GM12878 (cell line): ENCODE data around the gene TMEM223. TPM values are rescaled to one million over a fixed set of nuclear protein-coding genes. Genes with fewer than 3 reads are reported as not detected.

Source experiments
- BRCA1 ChIP-seq: IDR thresholded peaks from 2 replicates; pipeline ENCODE4 v1.6.1; 2011; ENCODE audit warnings: low read depth, low read length, improper control_type of control experiment
- CHD1 ChIP-seq: IDR thresholded peaks from 2 replicates; pipeline ENCODE4 v1.6.1; 2012; ENCODE audit warnings: low read depth, low read length, improper control_type of control experiment
- E4F1 ChIP-seq: fragments of 450-650 bp; IDR thresholded peaks from 2 replicates; pipeline ENCODE4 v1.6.1; 2018; ENCODE audit warnings: borderline replicate concordance, mild to moderate bottlenecking; ENCODE audit not compliant: partially characterized antibody
- EZH2 ChIP-seq: IDR thresholded peaks from 2 replicates; pipeline ENCODE4 v1.6.1; 2012; ENCODE audit warnings: low read depth, mild to moderate bottlenecking, control low read depth, inconsistent platforms, low read length, borderline replicate concordance; ENCODE audit not compliant: control insufficient read depth
- GABPA ChIP-seq: IDR thresholded peaks from 2 replicates; pipeline ENCODE4 v1.6.1; 2014; ENCODE audit warnings: antibody characterized with exemption, low read depth, mild to moderate bottlenecking, inconsistent platforms
- IRF4 ChIP-seq: IDR thresholded peaks from 2 replicates; pipeline ENCODE4 v1.6.1; 2011; ENCODE audit warnings: low read depth, low read length
- KAT2A ChIP-seq: conservative IDR thresholded peaks from 2 replicates; pipeline ENCODE4 v1.6.1; 2011; ENCODE audit warnings: low read depth, low read length; ENCODE audit not compliant: control insufficient read depth
- LARP7 ChIP-seq: fragments of 450-650 bp; IDR thresholded peaks from 2 replicates; pipeline ENCODE4 v1.6.1; 2017; ENCODE audit warnings: mild to moderate bottlenecking
- RUNX3 ChIP-seq: IDR thresholded peaks from 2 replicates; pipeline ENCODE4 v1.6.1; 2012; ENCODE audit warnings: low read length, inconsistent platforms
- SP1 ChIP-seq: IDR thresholded peaks from one replicate; pipeline ENCODE4 v1.6.1; 2011; ENCODE audit warnings: low read depth, low read length
- TCF7 ChIP-seq: IDR thresholded peaks from 2 replicates; pipeline ENCODE4 v1.6.1; 2014; ENCODE audit warnings: antibody characterized with exemption, borderline replicate concordance
- ZNF384 ChIP-seq: IDR thresholded peaks from 2 replicates; pipeline ENCODE4 v1.6.1; 2012; ENCODE audit warnings: low read depth, mild to moderate bottlenecking, low read length, improper control_type of control experiment, borderline replicate concordance
- ZNF592 ChIP-seq: fragments of 450-650 bp; IDR thresholded peaks from 2 replicates; pipeline ENCODE4 v1.6.1; 2017; ENCODE audit warnings: mild to moderate bottlenecking, moderate library complexity
- ZSCAN29 ChIP-seq: fragments of 450-650 bp; IDR thresholded peaks from 2 replicates; pipeline ENCODE4 v1.6.1; 2017; ENCODE audit warnings: mild to moderate bottlenecking, moderate library complexity
- polyA plus RNA-seq, 11 experiments: library from polyadenylated mRNA; depleted of rRNA in 4 of 11; unstranded in 6 of 11; stranded (reverse) in 5 of 11; fragments of >200 nt; fragmentation: Nextera tagmentation in 4 of 11; fragmentation: Illumina TruSeq in 1 of 11; extraction: Ambion mirVana in 4 of 11; extraction: Trizol in 1 of 11; gene quantifications; 1 replicate in 1 of 11; 2 replicates in 10 of 11; pipeline versions ENCODE4 v1.2.1 to v1.2.3, GENCODE V29; 2011 to 2016; ENCODE audit warnings: inconsistent platforms in 2 of 11, missing spikeins in 2 of 11, low read depth in 1 of 11
- total RNA-seq, 4 experiments: library from RNA; depleted of rRNA in 3 of 4; stranded (reverse); fragments of >200 nt in 3 of 4; fragmentation: Illumina TruSeq in 1 of 4; extraction: Trizol in 1 of 4; gene quantifications; 2 replicates each; pipeline versions ENCODE4 v1.2.1 to v1.2.3, GENCODE V29; 2013 to 2021
- TF ChIP-seq, protein P1 (sequence below): fragments of 450-650 bp; IDR thresholded peaks from 2 replicates; pipeline ENCODE4 v1.6.1; 2018; ENCODE audit warnings: mild to moderate bottlenecking, low read depth, moderate library complexity; ENCODE audit not compliant: partially characterized antibody
- TF ChIP-seq, protein P2 (sequence below): fragments of 450-650 bp; formaldehyde crosslinking; IDR thresholded peaks from 2 replicates; pipeline ENCODE4 v1.4.0; 2022; ENCODE audit warnings: mild to moderate bottlenecking, moderate library complexity

The TMEM223 gene
- total and polyA plus RNA-seq, 10 of the 15 experiments (the other 5 are each of a cell fraction or from before 2014, with no cell fraction given) = 5.3 to 33.2 (median 14.0) TPM

DNA sequence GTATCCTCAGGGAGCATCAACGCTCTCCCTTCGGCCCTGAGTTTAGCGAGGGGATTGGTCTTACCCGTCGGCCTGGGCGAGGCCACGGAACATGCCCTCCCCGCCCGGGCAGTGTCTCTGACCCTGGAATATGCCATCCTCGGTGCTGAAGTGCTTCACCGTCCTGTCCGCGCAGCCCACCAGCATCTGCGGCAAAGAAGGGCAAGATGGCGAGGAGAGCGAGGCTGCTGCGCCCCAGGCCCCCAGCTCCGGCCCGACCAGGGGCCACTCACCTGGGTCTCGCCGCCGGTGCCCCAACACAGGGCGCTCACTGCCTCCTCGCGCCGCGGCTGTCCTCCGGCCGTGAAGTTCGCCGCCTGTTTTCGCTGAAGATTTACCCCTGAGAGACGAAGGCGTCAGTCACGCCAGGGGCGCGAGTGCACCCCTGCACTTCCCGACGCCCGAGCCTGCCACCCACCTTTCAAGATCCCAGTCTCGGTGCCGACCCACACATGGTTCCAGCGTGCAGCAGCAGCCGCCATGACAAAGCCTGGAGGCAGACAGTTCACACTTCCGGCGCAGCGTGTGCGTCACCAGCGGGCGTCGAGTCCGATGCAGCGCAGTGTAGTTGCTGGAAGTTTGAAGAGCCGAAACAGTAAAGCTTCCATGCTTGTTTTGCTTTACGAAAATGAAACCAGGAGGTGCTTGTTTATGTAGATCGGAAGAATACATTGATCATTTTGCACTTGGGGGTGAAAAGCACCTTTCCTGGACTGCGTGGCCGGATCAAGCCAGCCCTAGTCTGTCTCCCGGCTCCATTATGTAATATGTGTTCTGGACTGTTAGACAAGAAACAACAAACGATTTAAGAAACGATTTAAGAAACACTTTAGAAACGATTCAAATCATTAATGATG, 47.5 kb upstream of the TMEM223 start, which contains the start of gene WDR74 (continued):
- TF ChIP-seq, protein P1, sequence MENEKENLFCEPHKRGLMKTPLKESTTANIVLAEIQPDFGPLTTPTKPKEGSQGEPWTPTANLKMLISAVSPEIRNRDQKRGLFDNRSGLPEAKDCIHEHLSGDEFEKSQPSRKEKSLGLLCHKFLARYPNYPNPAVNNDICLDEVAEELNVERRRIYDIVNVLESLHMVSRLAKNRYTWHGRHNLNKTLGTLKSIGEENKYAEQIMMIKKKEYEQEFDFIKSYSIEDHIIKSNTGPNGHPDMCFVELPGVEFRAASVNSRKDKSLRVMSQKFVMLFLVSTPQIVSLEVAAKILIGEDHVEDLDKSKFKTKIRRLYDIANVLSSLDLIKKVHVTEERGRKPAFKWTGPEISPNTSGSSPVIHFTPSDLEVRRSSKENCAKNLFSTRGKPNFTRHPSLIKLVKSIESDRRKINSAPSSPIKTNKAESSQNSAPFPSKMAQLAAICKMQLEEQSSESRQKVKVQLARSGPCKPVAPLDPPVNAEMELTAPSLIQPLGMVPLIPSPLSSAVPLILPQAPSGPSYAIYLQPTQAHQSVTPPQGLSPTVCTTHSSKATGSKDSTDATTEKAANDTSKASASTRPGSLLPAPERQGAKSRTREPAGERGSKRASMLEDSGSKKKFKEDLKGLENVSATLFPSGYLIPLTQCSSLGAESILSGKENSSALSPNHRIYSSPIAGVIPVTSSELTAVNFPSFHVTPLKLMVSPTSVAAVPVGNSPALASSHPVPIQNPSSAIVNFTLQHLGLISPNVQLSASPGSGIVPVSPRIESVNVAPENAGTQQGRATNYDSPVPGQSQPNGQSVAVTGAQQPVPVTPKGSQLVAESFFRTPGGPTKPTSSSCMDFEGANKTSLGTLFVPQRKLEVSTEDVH = peak; percentile 77
- TF ChIP-seq, protein P2, sequence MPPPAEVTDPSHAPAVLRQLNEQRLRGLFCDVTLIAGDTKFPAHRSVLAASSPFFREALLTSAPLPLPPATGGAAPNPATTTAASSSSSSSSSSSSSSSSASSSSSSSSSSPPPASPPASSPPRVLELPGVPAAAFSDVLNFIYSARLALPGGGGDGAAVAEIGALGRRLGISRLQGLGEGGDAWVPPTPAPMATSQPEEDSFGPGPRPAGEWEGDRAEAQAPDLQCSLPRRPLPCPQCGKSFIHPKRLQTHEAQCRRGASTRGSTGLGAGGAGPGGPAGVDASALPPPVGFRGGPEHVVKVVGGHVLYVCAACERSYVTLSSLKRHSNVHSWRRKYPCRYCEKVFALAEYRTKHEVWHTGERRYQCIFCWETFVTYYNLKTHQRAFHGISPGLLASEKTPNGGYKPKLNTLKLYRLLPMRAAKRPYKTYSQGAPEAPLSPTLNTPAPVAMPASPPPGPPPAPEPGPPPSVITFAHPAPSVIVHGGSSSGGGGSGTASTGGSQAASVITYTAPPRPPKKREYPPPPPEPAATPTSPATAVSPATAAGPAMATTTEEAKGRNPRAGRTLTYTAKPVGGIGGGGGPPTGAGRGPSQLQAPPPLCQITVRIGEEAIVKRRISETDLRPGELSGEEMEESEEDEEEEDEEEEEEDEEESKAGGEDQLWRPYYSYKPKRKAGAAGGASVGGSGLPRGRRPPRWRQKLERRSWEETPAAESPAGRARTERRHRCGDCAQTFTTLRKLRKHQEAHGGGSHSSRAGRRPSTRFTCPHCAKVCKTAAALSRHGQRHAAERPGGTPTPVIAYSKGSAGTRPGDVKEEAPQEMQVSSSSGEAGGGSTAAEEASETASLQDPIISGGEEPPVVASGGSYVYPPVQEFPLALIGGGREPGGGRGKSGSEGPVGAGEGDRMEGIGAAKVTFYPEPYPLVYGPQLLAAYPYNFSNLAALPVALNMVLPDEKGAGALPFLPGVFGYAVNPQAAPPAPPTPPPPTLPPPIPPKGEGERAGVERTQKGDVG = no peak
- TF ChIP-seq RUNX3 = peak; percentile 49
- TF ChIP-seq ZNF592 = no peak
- no peak for TF ChIP-seq ZSCAN29
- TF ChIP-seq ZNF384 = no peak
- peak; percentile 76 for TF ChIP-seq LARP7
- TF ChIP-seq GABPA = peak; percentile 93
- TF ChIP-seq EZH2 = no peak
- 0 out of 2 replicates have a peak, but pooled peaks have one; percentile 76 for TF ChIP-seq CHD1
- TF ChIP-seq IRF4 = peak; percentile 73
- TF ChIP-seq BRCA1 = no peak
- TF ChIP-seq SP1 = peak; percentile 52
- no peak for TF ChIP-seq TCF7
- TF ChIP-seq E4F1 = no peak
- TF ChIP-seq KAT2A = no peak
